ENCODE measurements around the gene GNL2.

Gene GNL2

DNA sequence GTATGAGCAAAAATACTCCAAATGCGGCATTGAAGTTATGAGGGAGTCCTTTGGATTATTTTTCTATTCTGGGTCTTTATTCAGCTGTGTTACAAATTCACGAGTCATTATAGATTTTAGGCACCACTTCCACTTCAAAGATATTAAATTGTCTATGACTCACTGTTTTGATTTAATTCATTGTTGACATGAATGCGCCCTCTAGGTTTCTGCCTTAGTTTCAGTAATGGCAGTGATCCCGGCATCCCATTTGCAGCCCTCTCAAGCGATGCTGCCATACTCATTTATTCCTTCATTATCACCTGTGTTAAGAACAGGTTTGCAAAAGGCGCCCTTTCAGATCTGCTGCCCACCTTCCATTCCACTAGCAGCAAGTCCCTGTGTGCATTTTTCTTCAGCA is 25.0 kb upstream of the GNL2 start:
- peaks cover 19% of the 10 kb centered on the region for H3K27me3 Mint-ChIP-seq
- H3K4me1 Mint-ChIP-seq: no peaks in the 10 kb centered on the region
- no peaks in the 10 kb centered on the region for H3K36me3 Mint-ChIP-seq
- H3K9me3 Mint-ChIP-seq: no peaks in the 10 kb centered on the region
- H3K27ac Mint-ChIP-seq: no peak overlapping the region
- H3K4me3 Mint-ChIP-seq: no peak overlapping the region

DNA sequence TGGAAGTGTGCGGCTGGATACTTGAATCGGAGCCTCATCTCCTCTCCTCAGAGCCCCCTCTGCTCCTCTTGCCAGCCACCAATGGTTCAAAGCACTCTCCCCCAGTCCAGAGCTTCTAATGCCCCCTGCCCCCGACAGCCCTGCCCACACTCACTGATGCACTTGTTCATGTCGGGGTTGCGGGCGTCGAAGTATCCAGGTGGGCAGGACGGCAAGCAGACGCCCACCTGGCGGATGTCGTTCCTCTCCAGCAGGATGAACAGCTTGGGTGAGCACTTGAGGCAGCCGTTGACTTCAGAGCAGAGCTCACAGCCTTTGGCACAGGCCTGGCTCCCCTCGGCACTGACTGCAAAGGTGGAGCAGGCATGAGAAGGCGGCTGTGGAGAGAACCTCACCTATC is 20.6 kb upstream of the GNL2 start:
- Mint-ChIP-seq H3K4me1 (no peaks in the 10 kb centered on the region), H3K36me3 (no peaks in the 10 kb centered on the region), H3K9me3 (no peaks in the 10 kb centered on the region), H3K4me3 (no peak overlapping the region), H3K27ac (no peak overlapping the region), H3K27me3 (peaks cover 18% of the 10 kb centered on the region)

GRCh38 chr1:37614105-37614504 is 18.4 kb upstream of the GNL2 start:
- Mint-ChIP-seq H3K9me3 (no peaks in the 10 kb centered on the region), H3K36me3 (no peaks in the 10 kb centered on the region), H3K27me3 (peaks cover 18% of the 10 kb centered on the region), H3K4me1 (no peaks in the 10 kb centered on the region), H3K27ac (no peak overlapping the region), H3K4me3 (no peak overlapping the region)

DNA sequence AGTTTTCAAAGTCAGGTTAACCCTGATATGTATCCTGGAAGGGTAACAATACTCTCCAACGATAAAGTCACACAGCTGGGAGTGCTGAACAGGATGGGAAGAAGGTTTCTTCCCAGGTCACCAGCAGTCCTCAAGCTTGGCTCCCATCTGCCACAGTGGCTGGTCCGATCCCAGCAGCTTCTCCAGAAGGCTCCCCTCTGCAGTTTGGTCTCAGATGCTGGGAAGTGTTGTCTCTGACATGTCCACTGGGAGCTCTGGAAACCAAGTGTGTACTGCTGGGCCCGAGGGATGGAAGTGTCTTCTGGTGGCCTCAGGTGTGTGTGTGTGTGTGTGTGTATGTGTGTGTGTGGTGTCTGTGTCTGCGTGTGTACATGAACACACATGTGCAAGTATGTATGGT is 16.4 kb upstream of the GNL2 start:
- no peak overlapping the region for H3K27ac Mint-ChIP-seq
- H3K9me3 Mint-ChIP-seq: no peaks in the 10 kb centered on the region
- H3K27me3 Mint-ChIP-seq: peaks cover 11% of the 10 kb centered on the region
- no peak overlapping the region for H3K4me3 Mint-ChIP-seq
- no peaks in the 10 kb centered on the region for H3K4me1 Mint-ChIP-seq
- no peaks in the 10 kb centered on the region for H3K36me3 Mint-ChIP-seq

DNA sequence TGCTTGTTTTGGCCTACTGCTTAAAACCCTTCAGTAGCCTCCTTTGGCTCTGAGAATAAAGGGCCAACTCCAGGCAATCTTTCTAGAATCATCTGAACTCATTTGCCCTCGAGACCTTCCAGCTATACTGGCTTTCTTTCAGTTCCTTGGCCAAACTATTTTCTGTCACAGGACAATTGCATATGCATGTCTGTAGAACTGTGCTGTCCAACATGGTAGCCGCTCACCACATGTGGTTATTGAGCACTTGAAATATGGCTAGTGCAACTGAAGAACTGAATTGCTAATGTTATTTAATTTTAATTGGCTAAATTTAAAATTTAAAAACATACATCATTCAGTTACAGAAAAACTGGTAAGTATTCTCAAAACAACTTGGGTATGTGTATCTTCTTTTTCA is 14.3 kb upstream of the GNL2 start:
- H3K36me3 Mint-ChIP-seq: no peaks in the 10 kb centered on the region
- H3K27me3 Mint-ChIP-seq: no peaks in the 10 kb centered on the region
- no peak overlapping the region for H3K27ac Mint-ChIP-seq
- no peaks in the 10 kb centered on the region for H3K9me3 Mint-ChIP-seq
- no peaks in the 10 kb centered on the region for H3K4me1 Mint-ChIP-seq
- no peak overlapping the region for H3K4me3 Mint-ChIP-seq

- H3K27ac Mint-ChIP-seq: no peak overlapping the region
- H3K4me3 Mint-ChIP-seq: no peak overlapping the region
- H3K27me3 Mint-ChIP-seq: no peaks in the 10 kb centered on the region
- no peaks in the 10 kb centered on the region for H3K9me3 Mint-ChIP-seq
- H3K36me3 Mint-ChIP-seq: no peaks in the 10 kb centered on the region
- H3K4me1 Mint-ChIP-seq: no peaks in the 10 kb centered on the region
Observed at GRCh38 chr1:37609002-37609401, 13.3 kb upstream of the GNL2 start.

- Mint-ChIP-seq H3K9me3 (no peaks in the 10 kb centered on the region), H3K4me1 (peaks cover 3% of the 10 kb centered on the region), H3K36me3 (no peaks in the 10 kb centered on the region), H3K4me3 (no peak overlapping the region), H3K27me3 (no peaks in the 10 kb centered on the region), H3K27ac (no peak overlapping the region)
Observed at GRCh38 chr1:37606481-37607263, 10.9 kb upstream of the GNL2 start.

- Mint-ChIP-seq H3K4me3 (no peak overlapping the region), H3K27me3 (no peaks in the 10 kb centered on the region), H3K4me1 (peaks cover 3% of the 10 kb centered on the region), H3K9me3 (no peaks in the 10 kb centered on the region), H3K27ac (no peak overlapping the region), H3K36me3 (no peaks in the 10 kb centered on the region)
Observed at GRCh38 chr1:37605806-37606474, 10.2 kb upstream of the GNL2 start.

DNA sequence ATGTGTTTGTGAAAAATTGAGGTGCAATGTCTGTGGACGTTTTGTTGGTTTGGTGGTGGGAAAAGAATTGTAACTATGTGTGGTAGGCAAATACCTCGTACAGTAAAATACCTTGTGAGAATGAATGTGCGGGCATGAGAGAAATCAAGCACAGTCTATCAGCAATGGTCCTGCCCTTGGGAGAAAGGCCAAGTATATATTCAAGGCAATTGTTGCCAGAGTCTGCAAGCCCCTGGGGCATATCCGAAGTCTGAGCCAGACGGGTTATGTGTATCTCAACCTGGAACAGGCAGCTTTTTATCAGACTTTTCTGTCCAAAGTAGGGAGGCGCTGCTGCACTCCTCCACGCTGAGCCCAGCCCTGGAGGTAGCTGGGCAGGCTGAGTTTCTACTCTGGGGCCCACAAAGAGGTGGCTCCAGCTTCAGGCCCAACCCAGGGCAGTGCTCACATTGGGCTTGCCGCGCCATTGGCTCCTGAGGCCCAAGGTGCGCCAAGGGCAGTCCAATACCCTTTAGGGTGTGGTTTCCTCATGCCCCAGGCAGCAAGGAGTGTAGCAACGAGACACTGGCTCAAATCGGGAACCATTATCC is 9.4 kb upstream of the GNL2 start:
- Mint-ChIP-seq H3K27me3 (no peaks in the 10 kb centered on the region), H3K36me3 (no peaks in the 10 kb centered on the region), H3K9me3 (no peaks in the 10 kb centered on the region)

DNA sequence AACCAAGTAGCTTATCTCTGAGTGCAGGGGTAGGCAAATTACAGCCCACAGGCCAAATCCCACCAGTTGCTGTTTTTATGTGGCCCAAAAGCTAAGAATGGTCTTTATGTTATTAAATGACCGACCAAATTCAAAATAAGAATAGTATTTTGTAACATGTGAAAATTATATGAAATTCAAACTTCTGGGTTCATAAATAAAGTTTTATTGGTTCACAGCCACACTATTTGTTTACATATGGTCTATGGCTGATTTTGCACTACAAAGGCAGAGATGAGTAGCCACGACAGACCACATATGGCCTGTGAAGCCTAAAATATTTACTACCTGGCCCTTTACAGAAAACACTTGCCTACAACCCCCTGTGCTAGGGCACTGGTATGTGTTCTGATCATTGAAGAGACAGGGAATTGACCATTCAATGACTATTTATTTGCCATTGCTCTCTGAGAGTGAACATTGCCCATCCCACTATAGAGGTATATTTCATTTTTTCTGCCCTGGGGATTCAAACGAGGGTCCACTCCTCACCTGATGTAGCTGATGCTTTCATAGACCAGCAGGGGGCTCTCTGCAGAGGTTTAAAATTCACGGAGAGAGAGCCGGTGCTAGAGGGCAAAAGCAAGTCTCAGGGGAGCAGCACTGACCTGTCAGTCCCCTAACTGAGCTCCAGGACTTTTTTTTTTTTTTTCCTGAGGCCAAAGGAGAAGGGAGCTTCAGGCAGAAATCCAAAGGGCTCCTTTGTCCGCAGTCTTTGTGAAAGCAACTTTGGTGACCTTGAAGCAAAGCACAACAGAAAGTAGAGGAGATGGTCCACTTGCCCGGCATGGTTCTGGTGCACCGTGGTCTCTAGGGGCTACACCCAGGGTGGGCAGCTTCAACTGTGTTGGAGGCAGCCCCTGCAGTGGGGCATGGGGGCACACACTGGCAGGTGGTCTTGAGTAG is 7.3 kb upstream of the GNL2 start:
- Mint-ChIP-seq H3K27me3 (no peaks in the 10 kb centered on the region), H3K27ac (no peak overlapping the region), H3K9me3 (no peaks in the 10 kb centered on the region), H3K4me1 (peaks cover 3% of the 10 kb centered on the region), H3K36me3 (no peaks in the 10 kb centered on the region), H3K4me3 (no peak overlapping the region)

More for the DNA sequence above, 9.4 kb upstream of the GNL2 start:
- H3K4me1 Mint-ChIP-seq: peaks cover 3% of the 10 kb centered on the region
- no peak overlapping the region for H3K27ac Mint-ChIP-seq
- H3K4me3 Mint-ChIP-seq: no peak overlapping the region

DNA sequence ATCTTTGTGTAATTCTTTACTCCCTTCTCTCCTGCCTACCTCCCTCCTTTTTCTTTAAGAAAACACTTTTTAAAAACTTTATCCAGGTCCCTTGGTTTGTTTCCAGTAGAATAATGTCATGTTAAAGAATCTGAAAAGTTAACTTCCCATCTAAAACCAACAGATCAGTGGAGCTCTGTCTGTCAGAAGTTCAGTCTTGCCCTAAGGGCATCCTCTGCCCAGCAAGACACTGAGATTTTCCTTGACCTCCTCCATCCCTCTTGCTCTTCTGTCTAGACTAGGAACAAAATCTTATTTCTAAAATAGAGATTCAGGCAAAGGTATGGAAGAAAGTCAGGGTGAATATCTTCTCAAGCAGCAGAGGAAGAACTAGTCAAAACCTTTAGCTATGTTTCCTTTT is 5.7 kb upstream of the GNL2 start:
- Mint-ChIP-seq H3K27ac (no peak overlapping the region), H3K27me3 (no peaks in the 10 kb centered on the region), H3K4me1 (peaks cover 6% of the 10 kb centered on the region), H3K36me3 (no peaks in the 10 kb centered on the region), H3K9me3 (no peaks in the 10 kb centered on the region), H3K4me3 (no peak overlapping the region)

DNA sequence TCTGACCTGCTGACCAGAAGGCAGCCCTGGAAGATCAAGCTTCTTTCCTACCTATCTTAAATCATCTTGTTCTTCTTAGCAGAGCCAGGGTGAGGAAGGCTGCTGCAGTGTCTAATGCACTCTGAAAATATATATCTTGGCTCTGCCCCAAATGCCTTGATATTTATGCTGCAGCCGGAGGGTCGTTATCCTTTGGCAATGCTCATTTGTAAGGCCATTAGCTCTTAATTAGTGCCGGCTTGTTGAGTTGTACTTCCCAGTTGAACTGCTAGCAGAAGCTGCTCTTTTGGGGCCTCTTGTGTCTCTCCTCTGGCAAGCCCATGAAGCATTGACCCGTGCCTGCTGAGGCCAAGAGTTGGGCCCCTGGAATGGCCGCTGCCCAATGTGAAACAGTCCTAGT is 4.2 kb upstream of the GNL2 start:
- no peaks in the 10 kb centered on the region for H3K27me3 Mint-ChIP-seq
- no peak overlapping the region for H3K4me3 Mint-ChIP-seq
- H3K4me1 Mint-ChIP-seq: peaks cover 18% of the 10 kb centered on the region
- H3K36me3 Mint-ChIP-seq: peaks cover 1% of the 10 kb centered on the region
- no peaks in the 10 kb centered on the region for H3K9me3 Mint-ChIP-seq
- no peak overlapping the region for H3K27ac Mint-ChIP-seq

DNA sequence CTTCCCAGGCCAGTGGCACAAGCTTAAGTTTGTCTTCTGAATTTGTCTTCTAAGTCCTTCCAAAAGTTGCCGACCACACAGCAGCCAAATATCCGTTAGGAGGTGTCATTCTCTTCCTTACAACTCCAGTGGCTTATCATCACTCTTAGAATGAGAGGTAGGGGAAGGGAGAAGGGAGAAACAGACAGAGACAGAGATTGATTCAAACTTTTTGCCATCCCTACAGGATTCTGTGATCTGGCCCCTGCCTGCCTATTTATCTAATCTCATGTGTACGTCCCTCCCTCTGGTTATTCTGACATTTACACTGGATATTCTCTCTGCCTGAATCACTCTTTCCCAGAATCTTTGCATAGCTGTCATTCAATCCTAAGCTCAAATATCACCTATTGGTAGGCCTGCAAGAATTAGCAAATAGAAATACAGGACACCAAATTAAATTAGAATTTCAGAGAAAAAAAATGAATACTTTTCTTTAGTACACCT is 488 bp upstream of the GNL2 start:
- H3K27me3 Mint-ChIP-seq: no peaks in the 10 kb centered on the region
- H3K9me3 Mint-ChIP-seq: no peaks in the 10 kb centered on the region
- peaks cover 1% of the 10 kb centered on the region for H3K36me3 Mint-ChIP-seq
- H3K4me3 Mint-ChIP-seq: peak overlapping the region; percentile 100
- H3K4me1 Mint-ChIP-seq: peaks cover 38% of the 10 kb centered on the region
- H3K27ac Mint-ChIP-seq: peak overlapping the region; percentile 99

GRCh38 chr1:37593726-37594125 is 2.0 kb downstream of the GNL2 start:
- peaks cover 42% of the 10 kb centered on the region for H3K4me1 Mint-ChIP-seq
- H3K4me3 Mint-ChIP-seq: peak overlapping the region; percentile 100
- no peaks in the 10 kb centered on the region for H3K9me3 Mint-ChIP-seq
- H3K27ac Mint-ChIP-seq: no peak overlapping the region
- no peaks in the 10 kb centered on the region for H3K27me3 Mint-ChIP-seq
- peaks cover 12% of the 10 kb centered on the region for H3K36me3 Mint-ChIP-seq

GRCh38 chr1:37588939-37589338 is 6.8 kb downstream of the GNL2 start:
- H3K27me3 Mint-ChIP-seq: no peaks in the 10 kb centered on the region
- peaks cover 40% of the 10 kb centered on the region for H3K4me1 Mint-ChIP-seq
- H3K27ac Mint-ChIP-seq: no peak overlapping the region
- H3K36me3 Mint-ChIP-seq: peaks cover 21% of the 10 kb centered on the region
- no peaks in the 10 kb centered on the region for H3K9me3 Mint-ChIP-seq
- no peak overlapping the region for H3K4me3 Mint-ChIP-seq
